Dedifferentiated amniotic fluid mesenchymal stem cell (primary cell): Measurements from ENCODE around the gene LRRC9.

Experiments used
- DNase-seq: peaks from one replicate; pipeline ENCODE4 v3.0.0-alpha.2; 2016; ENCODE audit errors: extremely low spot score

The LRRC9 gene

GRCh38 chr14:60111732-60112131 is 191.8 kb downstream of the LRRC9 start:
- DNase-seq: no peak
